H1 (cell line): ENCODE results near the gene TIAM2.

Experiments used
- MAX ChIP-seq: IDR thresholded peaks from 2 replicates; pipeline ENCODE4 v1.6.1; 2012; ENCODE audit warnings: inconsistent platforms
- POLR2A ChIP-seq, 2 experiments: IDR thresholded peaks; 1 replicate in 1 of 2; 2 replicates in 1 of 2; pipeline ENCODE4 v1.6.1; 2011; ENCODE audit warnings: low read depth in 2 of 2, low read length in 2 of 2, mild to moderate bottlenecking in 2 of 2; ENCODE audit errors: control extremely low read depth in 1 of 2
- POLR2AphosphoS5 ChIP-seq: IDR thresholded peaks from 2 replicates; pipeline ENCODE4 v1.6.1; 2011; ENCODE audit warnings: low read depth, low read length
- TBP ChIP-seq: IDR thresholded peaks from 2 replicates; pipeline ENCODE4 v1.6.1; 2011; ENCODE audit warnings: low read depth, low read length, improper control_type of control experiment
- TEAD4 ChIP-seq: IDR thresholded peaks from 2 replicates; pipeline ENCODE4 v1.6.1; 2012; ENCODE audit warnings: low read depth, low read length, inconsistent platforms, mixed read lengths

- TF ChIP-seq TBP (no peak), TEAD4 (no peak), MAX (no peak), POLR2A (IDR thresholded peaks at IDR 0.05; ENCODE audit: control extremely low read depth in 1 of 2, low read depth in 2 of 2, low read length in 2 of 2) (no peak), POLR2AphosphoS5 (no peak)
These were observed 261.1 kb downstream of the TIAM2 start for GRCh38 chr6:155256122-155256795.
